Measurements from ENCODE around the gene NOS1AP.
"Not testable (repeated sequence)": the region's sequence is repeated elsewhere in the genome, so short reads cannot be mapped to it uniquely, and the experiment has no call there.

NOS1AP gene

GRCh38 chr1:162069334-162070093, at the start of gene NOS1AP:
Gene NOS1AP (plus strand): TSS chr1:162069691. CDS start chr1:162070178, 487 bp downstream.
- DNase-seq: peak in 12 of 14 donors; percentile 32 to 87 (median 71)

DNA sequence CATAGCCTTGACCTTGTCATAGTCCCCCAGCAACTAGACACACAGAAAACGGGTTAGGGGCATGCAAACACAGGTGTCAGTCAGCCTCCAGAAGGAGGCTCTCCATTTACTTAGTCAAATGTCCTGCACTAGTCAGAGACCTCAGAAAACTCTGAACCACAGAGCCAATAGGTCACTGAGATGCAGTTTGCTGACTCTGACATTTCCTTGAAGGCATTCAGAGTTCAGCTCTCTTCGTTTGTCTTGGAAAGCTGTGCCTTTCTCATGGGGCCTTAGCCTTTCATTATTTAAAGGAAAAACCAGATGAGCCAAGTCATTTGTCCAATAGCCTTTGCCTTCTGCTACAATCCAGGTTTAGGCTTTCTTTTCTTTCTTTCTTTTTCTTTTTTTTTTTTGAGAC, 49.3 kb upstream of the NOS1AP start:
- DNase-seq: no peak

- no peak for DNase-seq
Measured at GRCh38 chr1:162021124-162021523, 48.4 kb upstream of the NOS1AP start.

GRCh38 chr1:162022626-162023025, 46.9 kb upstream of the NOS1AP start:
- DNase-seq: no peak

- DNase-seq: no peak
Measured at GRCh38 chr1:162023181-162023546, 46.3 kb upstream of the NOS1AP start.

GRCh38 chr1:162023547-162024501, 45.7 kb upstream of the NOS1AP start, which contains the start of gene OLFML2B:
Gene OLFML2B (minus strand): TSS chr1:162023869. CDS start chr1:162023430, 439 bp downstream.
- peak in 6 of 14 donors; percentile 20 to 66 (median 36) for DNase-seq

DNA sequence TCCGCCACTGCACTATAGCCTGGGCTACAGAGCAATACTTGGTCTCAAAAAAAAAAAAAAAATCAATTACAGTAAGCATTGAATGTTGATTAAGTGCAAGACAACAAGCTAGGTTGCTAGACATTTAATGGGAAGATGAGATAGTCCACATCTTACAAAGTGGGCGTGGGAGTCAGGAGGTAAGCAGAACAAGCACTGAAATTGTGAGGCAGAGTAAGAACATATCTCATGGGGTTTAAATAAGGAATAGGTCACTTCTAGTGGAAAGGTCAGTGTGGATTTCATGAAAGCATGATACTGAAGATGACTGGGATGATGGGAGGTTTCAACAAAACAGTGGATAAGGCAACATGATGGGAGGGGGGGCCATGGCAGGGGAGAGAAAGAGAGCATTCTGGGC, 44.0 kb upstream of the NOS1AP start:
- no peak for DNase-seq

DNA sequence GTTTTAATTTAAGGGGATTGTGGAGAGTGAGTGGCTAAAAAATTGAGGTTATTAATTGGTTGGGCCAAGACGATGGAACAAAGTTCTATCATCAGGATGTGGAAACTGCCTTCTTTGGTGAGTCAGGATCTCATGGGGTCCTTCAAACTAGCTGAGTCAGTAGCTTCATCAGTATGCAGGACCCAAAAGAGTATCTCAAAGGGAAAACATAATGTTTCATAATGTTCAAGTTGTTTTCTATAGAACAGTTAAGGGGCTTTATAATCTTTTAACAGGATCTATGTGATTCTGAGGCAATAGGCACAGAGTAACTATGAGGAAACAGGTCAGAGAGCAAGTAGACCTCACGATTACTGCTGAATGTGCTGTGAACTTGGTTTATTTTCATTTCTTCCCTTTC, 42.6 kb upstream of the NOS1AP start:
- DNase-seq: no peak

- peak in 3 of 14 donors; percentile 19 to 22 (median 19) for DNase-seq
Measured at GRCh38 chr1:162028726-162029125, 40.8 kb upstream of the NOS1AP start.

GRCh38 chr1:162029157-162029556, 40.3 kb upstream of the NOS1AP start:
- DNase-seq: no peak

DNA sequence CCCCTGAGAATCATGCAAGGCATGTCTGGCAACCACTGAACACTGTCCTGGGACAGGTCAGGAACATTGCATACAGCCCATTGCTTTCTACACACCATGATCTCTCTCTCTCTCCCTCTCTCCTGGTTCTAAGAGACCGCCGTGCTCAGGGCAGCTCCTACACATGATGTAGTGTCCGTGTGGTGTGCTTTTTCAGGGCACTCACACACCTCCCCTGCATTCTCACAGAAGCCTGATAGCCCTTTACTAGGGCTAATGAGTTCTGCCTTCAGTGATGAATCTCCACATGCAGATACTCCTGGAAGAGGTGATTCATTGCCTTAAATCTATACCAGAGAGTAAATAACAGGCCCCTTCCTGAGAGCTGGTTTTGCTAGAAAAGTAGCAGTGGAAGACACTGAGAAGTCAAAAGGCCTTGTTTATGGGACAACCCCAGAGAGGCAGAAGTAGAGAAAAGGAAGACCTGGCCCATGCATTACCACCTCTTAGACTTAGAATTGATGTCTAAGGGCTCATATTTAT, 38.7 kb upstream of the NOS1AP start:
- no peak for DNase-seq

DNA sequence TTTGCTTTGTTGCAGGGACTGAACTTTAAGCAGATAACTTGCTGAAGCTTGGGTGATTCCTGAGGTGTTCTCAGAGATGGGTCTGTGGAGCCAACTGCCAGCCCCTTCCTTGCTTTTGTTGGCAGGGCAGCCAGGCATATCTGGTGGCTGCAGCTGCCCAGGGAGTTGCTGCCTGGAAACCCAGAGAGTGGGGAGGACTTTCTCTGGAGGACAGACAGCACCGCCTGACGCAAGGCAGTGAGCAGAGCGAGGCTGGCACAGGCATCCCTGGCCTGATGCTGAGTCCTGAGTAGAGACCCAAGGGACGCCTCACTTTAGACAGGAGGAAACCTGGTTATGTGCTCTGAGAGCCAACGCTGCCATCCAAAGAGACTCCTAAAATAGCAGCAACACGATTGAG, 36.1 kb upstream of the NOS1AP start:
- DNase-seq: peak in 7 of 14 donors; percentile 19 to 71 (median 42)

DNA sequence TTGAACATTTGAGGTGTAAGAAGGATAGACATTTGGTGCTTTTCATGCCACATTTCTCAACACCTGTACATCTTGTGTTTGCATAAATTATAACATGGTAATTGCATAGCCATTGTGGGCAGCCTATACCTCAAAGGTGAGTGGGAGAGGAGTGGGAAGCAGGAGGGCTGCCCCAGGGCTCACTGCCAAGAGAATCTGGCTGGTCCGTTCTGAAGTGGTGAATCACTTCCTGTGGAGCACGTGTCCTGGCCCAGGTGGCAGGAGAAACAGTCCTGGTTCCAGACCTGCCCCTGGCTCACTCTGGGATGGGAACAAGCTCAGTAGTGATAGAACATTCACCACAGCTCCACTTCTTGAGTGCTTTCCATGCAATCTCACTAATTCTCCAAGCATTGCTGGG, 34.2 kb upstream of the NOS1AP start:
- no peak for DNase-seq

DNA sequence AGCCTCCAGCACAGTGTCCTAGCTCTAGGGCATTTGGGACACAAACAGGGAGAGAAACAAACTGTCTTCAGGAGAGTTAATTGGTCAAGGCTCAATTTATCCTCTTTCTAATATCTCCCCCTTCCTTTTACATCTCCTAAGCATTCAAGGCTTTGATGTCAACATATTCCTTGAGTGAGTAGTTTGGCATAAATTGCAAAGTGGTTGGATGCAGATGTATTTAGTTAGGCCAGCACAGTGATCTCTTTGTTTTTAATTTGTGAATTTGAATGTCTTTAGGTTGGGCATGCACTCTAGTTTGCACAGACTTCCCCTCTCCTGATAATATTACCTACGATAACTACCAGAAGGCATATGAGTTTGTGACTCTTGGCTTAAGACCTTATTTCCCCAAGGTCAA, 33.3 kb upstream of the NOS1AP start:
- DNase-seq: no peak

- DNase-seq: no peak
Measured at GRCh38 chr1:162038624-162039023, 30.9 kb upstream of the NOS1AP start.

DNA sequence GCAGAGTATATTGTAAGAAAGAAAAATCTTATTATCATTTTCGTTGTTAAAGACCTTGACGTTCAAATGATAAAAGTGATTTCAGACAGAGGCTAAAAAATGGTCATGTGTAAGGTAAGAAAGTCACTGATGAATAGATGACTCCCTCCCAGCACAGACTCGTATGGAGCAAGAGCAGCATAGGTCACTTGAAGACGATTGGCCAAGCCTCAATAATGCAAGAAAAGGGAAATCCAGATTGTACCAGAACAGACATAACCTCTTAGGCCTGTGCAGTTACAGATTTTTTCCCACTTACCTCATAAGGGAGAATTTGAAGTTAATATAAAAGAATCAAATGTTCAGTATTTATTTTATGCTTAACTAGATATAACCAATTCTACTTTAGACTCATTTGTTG, 29.5 kb upstream of the NOS1AP start:
- no peak for DNase-seq

DNA sequence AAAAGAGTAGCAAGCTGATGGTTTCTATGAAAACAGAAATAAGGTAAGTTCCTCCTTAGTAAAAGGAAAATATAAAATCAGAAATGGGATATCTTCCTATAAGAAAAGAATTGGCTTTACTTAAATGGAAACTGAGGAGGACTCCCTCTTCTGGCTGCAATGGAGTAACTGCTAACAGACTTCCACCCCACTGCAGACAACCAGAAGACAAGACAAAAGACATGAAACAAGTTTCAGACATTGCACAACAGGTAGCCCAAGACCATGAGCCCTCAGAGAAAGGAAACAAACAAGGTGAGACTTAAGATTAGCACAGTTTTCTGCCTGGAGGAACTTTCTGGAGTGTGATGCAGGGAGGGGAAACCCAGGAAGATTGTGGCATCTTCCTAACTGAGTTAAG, 28.8 kb upstream of the NOS1AP start:
- no peak for DNase-seq

DNA sequence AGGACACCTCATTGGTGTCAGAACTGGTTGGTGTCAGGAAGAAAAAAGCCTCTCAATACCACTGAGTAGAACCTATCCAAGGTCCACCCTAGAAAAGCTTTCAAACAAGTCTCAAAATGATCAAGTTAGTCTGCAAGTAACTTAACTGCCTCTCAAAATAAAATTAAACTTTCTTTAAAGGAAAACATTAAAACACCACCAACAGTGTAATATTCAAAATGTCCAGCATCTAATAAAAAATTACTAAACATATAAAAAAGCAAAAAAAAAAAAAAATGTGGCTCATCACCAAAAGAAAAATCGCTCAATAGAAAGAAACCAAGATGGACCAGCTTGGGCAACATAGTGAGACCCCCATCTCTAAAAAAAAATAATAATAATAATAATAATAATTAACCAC, 27.1 kb upstream of the NOS1AP start:
- DNase-seq: no peak

GRCh38 chr1:162046921-162047320, 22.6 kb upstream of the NOS1AP start:
- no peak for DNase-seq

GRCh38 chr1:162053949-162054348, 15.5 kb upstream of the NOS1AP start:
- not testable (repeated sequence) for DNase-seq

GRCh38 chr1:162055062-162055461, 14.4 kb upstream of the NOS1AP start:
- no peak for DNase-seq

GRCh38 chr1:162056043-162056442, 13.4 kb upstream of the NOS1AP start:
- DNase-seq: peak in 12 of 14 donors; percentile 7 to 60 (median 42)

DNA sequence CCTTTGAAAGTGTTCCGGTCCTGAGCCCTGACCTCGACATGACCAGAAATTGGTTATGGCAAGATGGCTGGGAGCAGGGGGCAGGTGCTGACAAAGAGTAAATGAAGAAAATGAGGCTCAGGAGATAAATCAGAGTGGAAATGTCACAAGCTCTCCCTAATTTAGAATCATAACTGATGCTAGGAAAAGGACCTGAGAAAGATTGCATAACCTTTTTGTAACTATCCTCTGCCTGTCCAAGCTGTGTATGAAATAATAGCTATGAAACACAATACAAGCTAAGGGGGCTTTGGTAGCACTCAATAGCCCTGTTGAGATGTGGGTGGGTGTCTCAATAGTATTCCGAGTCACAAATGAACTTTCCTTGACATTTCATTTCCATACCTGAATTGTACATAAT, 12.9 kb upstream of the NOS1AP start:
- no peak for DNase-seq
